ENCODE data around the gene GRIK3. TPM values are rescaled to one million over a fixed set of nuclear protein-coding genes. Genes with fewer than 3 reads are reported as not detected.

GRIK3 gene
- total RNA-seq, 2 experiments from 2014 or later = not detected

DNA sequence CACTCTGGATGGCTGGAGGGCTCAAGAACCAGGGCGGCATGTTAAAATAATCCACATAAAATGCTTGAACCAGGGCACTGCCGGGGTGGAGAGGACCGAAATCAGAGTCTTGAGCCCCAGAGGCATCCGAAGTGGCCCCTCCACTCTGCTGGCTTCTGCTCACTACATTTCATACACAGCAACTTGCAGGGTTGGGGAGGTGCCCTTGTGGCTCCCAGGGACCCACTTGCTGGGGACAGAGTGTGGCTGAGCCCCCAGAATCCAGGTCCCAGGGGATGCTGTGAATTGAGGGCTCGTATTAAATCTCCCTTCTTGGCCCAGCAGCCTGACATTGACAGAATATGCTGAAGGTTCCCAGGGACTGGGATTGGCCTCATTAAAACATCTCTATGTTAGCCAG, 181.7 kb downstream of the GRIK3 start:
- no peak overlapping the region for H3K4me3 Mint-ChIP-seq
- CTCF ChIA-PET = no interaction called here

DNA sequence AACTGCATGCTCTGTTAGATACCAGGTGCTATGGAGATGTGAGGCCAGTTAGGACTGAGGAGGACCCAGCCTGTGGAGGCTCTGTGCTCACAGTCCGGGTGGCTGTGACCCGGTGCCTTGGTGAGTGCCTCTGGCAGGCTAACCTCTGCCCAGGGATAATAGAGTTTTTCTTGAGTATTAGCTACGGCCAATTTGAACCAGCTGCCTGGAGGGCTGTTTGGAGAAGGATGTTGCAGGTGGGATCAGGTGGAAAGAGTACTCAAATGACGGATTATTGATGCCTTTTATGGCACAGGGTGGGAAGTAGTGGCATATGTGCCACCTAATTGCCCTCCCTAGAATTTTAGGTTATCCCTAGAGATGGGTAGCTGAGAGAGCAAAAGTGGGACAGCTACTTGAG, 182.7 kb downstream of the GRIK3 start:
- Mint-ChIP-seq H3K4me1 (no peaks in the 10 kb centered on the region), H3K36me3 (no peaks in the 10 kb centered on the region), H3K9me3 (ENCODE audit: low read depth) (no peaks in the 10 kb centered on the region), H3K27ac (no peak overlapping the region), H3K27me3 (peaks cover 20% of the 10 kb centered on the region), H3K4me3 (no peak overlapping the region)
- no peak for ATAC-seq
- DNase-seq = no peak
- CTCF ChIA-PET = no interaction called here

More for the DNA sequence above, 181.7 kb downstream of the GRIK3 start:
- no peak for DNase-seq
- no peaks in the 10 kb centered on the region for H3K9me3 Mint-ChIP-seq (ENCODE audit: low read depth)
- ATAC-seq = no peak
- no peaks in the 10 kb centered on the region for H3K36me3 Mint-ChIP-seq
- peaks cover 21% of the 10 kb centered on the region for H3K27me3 Mint-ChIP-seq
- no peak overlapping the region for H3K27ac Mint-ChIP-seq
- no peaks in the 10 kb centered on the region for H3K4me1 Mint-ChIP-seq

DNA sequence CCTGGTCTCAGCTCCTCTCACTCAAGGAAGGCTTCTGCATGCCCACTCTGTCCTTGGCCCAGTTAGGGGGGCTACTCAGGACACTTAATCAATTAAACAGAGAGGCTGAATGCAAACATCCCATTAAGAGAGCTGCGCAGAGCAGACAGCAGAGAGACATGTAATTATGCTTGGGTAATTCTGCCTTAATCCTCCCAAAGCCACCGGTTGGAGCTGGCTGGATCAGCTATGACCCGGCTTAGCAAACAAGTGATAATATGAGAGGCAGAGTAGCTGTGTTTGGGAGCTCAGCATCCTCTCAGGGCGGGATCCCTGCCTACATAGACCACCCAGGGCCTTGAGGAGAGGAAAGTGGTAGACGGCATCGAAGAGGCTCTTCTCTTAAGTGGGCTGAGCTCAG, 183.2 kb downstream of the GRIK3 start:
- ATAC-seq (no peak), DNase-seq (no peak)
- H3K27me3 Mint-ChIP-seq = peaks cover 16% of the 10 kb centered on the region
- H3K9me3 Mint-ChIP-seq (ENCODE audit: low read depth) = no peaks in the 10 kb centered on the region
- no peak overlapping the region for H3K27ac Mint-ChIP-seq
- no peak overlapping the region for H3K4me3 Mint-ChIP-seq
- no peaks in the 10 kb centered on the region for H3K36me3 Mint-ChIP-seq
- no peaks in the 10 kb centered on the region for H3K4me1 Mint-ChIP-seq
- CTCF ChIA-PET = no interaction called here

DNA sequence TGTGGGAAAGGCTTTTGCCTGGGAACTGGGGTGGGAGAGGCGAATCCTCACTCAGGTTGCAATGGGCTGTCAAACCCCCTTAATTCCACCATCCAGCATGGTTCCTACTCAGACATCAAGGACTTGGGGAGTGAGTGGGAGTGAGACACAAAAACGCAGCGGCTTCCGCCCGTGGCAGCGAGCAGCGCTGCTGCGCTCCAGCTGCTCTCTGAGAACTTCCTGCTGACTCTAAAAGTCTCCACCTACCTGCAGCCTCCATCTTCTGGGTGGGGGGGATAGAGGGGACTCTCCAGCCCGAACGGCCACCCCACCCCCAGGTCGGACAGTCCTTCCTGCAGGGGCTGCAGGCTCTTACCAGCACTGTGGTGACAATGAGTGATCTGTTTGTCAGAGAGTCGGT, 184.4 kb downstream of the GRIK3 start:
- Mint-ChIP-seq H3K4me1 (no peaks in the 10 kb centered on the region), H3K27me3 (peaks cover 16% of the 10 kb centered on the region), H3K4me3 (no peak overlapping the region), H3K36me3 (no peaks in the 10 kb centered on the region), H3K27ac (no peak overlapping the region), H3K9me3 (ENCODE audit: low read depth) (no peaks in the 10 kb centered on the region)
- ATAC-seq (no peak), DNase-seq (no peak)
- CTCF ChIA-PET = no interaction called here

DNA sequence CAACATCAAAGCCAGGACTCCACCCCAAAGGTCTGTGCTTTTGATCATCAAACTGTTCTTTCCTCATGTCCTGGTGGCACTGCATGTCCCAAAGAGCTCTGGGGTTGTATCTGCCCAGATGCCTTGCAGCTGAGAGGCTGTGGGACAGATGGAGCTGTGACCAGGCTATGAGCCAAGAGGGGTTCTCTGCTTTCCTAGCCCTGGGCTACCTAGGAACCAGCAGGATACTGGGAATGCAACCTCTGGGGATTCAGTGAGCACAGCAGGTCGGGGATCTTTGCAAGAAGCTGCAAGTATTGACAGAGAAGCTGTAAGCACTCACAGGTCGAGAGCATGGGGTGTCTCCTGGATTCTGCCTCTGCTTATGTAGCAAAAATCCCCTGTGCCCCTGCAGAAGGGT, 186.6 kb downstream of the GRIK3 start:
- no peak overlapping the region for H3K4me3 Mint-ChIP-seq
- CTCF ChIA-PET = interaction anchor here (1.0 to 1.7 kb wide), 2 partner anchors 17 to 19 kb away, joined by 3 read pairs; no protein-coding TSS in a partner anchor
- DNase-seq (no peak), ATAC-seq (no peak)
- H3K27me3 Mint-ChIP-seq = peaks cover 16% of the 10 kb centered on the region
- no peaks in the 10 kb centered on the region for H3K4me1 Mint-ChIP-seq
- no peaks in the 10 kb centered on the region for H3K9me3 Mint-ChIP-seq (ENCODE audit: low read depth)
- no peaks in the 10 kb centered on the region for H3K36me3 Mint-ChIP-seq
- H3K27ac Mint-ChIP-seq = no peak overlapping the region

DNA sequence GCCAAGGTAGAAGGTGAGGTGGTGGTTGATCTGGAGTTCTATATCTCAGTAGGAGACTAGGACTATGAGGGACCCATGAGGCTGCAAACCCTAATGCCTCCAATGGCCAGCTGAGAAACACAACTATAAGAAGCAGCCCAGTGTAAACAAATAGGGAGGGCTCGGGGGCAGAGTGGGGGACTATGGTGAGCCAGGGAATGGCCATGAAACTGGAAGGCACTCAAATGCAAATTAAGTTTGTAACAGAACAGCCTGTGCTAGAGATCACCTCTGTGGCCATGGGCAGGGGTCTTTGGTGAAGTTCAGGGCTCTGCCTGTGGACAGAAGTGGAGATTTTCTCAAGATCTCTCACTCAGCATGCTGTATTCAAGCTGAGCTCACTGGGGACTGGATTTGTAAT, 187.1 kb downstream of the GRIK3 start:
- CTCF ChIA-PET = interaction anchor here (1.7 kb wide), 1 partner anchor 18 kb away, joined by 3 read pairs; no protein-coding TSS in a partner anchor
- no peaks in the 10 kb centered on the region for H3K36me3 Mint-ChIP-seq
- H3K4me1 Mint-ChIP-seq = no peaks in the 10 kb centered on the region
- no peak overlapping the region for H3K27ac Mint-ChIP-seq
- DNase-seq = no peak
- no peaks in the 10 kb centered on the region for H3K9me3 Mint-ChIP-seq (ENCODE audit: low read depth)
- H3K27me3 Mint-ChIP-seq = peaks cover 16% of the 10 kb centered on the region
- ATAC-seq = no peak
- no peak overlapping the region for H3K4me3 Mint-ChIP-seq

DNA sequence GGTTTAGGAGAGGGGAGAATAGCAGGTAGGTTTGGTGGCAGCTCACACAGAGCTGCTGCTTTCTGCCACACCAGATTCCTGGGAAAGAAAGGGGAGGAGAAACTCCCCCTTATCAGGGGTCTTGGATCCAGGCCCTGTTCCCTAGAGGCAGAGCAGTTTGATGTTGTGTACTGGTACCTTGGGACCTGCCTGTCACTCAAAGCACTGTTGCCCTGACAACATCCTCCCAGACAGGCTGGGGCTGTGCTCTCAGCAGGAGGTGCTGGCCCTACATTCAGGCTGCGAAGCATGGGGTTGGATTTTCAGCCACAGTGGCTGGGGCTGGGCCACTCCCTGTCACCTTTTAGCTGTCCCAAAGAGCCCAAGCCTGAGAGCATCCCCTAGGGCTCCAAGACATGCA, 188.0 kb downstream of the GRIK3 start:
- DNase-seq = no peak
- no peaks in the 10 kb centered on the region for H3K36me3 Mint-ChIP-seq
- CTCF ChIA-PET = no interaction called here
- no peaks in the 10 kb centered on the region for H3K4me1 Mint-ChIP-seq
- no peak overlapping the region for H3K4me3 Mint-ChIP-seq
- no peak overlapping the region for H3K27ac Mint-ChIP-seq
- peaks cover 9% of the 10 kb centered on the region for H3K27me3 Mint-ChIP-seq
- no peaks in the 10 kb centered on the region for H3K9me3 Mint-ChIP-seq (ENCODE audit: low read depth)
- ATAC-seq = no peak

DNA sequence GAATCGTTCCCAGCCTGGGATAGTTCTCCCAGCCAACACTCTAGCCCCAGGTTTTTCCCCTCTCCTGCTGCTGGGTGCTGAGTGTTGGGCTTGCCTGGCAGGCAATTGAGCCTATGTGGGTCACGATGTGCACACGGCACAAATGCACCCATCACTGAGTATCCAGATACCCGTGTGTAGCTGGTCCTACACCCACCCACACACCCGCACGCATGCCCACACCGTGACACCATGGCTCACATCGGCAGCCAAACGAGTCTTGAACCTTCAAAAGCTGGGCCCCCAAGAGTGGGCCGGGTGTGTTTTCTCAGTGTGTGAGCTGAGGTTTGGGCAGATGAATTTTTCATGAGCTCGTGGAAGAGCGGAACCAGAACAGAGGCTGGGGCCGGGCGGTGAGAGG, 188.5 kb downstream of the GRIK3 start:
- Mint-ChIP-seq H3K27ac (no peak overlapping the region), H3K36me3 (no peaks in the 10 kb centered on the region), H3K4me3 (no peak overlapping the region), H3K4me1 (no peaks in the 10 kb centered on the region), H3K9me3 (ENCODE audit: low read depth) (no peaks in the 10 kb centered on the region), H3K27me3 (peaks cover 6% of the 10 kb centered on the region)
- ATAC-seq (no peak), DNase-seq (no peak)
- CTCF ChIA-PET = no interaction called here

DNA sequence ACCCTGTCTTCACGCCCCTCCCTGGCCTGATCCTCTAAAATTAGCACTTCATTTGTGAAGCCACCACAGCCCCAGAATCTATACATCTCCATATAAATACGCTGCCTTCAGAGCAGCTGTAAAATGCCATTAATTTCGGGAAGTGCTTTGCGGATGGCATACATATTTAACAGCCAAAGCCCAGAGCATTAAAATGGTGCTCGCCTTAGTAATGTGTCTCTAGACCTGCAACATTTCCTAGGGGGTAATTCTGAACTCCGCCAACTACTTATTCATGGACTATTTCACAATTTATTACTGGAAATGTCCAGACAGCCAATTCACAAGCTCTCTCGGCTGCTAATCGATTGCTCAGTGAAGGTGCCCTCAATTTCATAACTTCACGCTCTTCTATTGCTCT, 189.4 kb downstream of the GRIK3 start:
- H3K9me3 Mint-ChIP-seq (ENCODE audit: low read depth) = no peaks in the 10 kb centered on the region
- CTCF ChIA-PET = interaction anchor here (1.0 kb wide), 1 partner anchor 236 kb away, joined by 3 read pairs; no protein-coding TSS in a partner anchor
- H3K27me3 Mint-ChIP-seq = peaks cover 6% of the 10 kb centered on the region
- ATAC-seq = no peak
- DNase-seq = no peak
- H3K4me3 Mint-ChIP-seq = no peak overlapping the region
- no peaks in the 10 kb centered on the region for H3K36me3 Mint-ChIP-seq
- H3K4me1 Mint-ChIP-seq = no peaks in the 10 kb centered on the region
- no peak overlapping the region for H3K27ac Mint-ChIP-seq

DNA sequence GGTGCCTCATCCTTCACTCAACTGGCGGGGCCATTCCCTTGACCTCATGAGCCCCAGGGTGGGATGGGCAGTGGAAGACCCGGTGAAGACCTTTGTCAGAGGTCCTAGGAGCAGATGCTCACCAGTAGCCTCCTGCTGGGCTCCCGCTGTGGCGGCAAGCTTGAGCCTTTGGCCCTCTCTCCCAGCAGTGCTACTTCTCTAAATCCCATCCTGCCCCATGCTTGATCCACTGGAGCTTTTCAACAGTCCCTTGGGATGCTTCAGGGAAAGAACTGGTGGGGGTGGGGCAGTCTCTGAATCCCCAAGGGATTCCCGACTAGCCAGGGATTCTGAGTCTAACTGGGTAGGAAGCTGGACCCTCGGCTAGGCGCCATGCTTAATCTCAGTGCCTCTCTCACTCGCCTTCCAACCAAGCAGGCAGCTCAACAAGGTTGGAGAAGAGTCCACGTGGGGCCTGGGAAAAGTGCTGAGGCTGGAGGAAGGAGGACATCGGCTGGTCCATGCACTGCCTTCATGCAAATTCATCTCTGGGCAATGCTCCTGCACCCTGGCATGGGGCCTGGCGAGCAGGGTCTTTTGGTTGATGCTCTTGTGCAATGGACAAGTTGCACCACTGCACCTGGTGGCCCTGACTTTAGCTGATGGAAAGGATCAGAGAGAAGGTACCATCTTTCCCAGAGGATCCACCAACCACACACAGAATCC, 190.3 kb downstream of the GRIK3 start:
- Mint-ChIP-seq H3K4me1 (no peaks in the 10 kb centered on the region), H3K27ac (no peak overlapping the region), H3K4me3 (no peak overlapping the region), H3K36me3 (no peaks in the 10 kb centered on the region), H3K9me3 (ENCODE audit: low read depth) (no peaks in the 10 kb centered on the region), H3K27me3 (peaks cover 6% of the 10 kb centered on the region)
- CTCF ChIA-PET = interaction anchor here (1.0 kb wide), 1 partner anchor 235 kb away, joined by 3 read pairs; no protein-coding TSS in a partner anchor
- ATAC-seq = no peak
- DNase-seq = no peak

DNA sequence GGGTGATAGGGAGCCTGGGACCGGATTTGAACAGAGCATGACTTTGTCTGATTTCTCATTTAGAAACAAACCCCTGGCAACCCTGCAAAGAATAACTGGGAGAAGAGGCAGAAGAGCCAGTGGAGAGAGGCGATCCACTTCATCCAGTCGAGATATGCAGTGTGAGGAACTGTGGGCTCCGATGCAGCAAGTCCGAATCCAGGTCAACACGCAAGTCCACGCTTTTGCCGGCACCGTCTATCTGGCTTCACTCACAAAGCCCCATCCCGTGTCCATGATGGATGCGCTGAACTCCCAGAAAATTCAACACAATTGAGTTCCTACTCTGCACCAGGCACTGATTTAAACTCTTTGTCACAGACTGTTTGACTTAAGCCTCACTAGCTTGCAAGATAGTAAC, 191.3 kb downstream of the GRIK3 start:
- H3K4me1 Mint-ChIP-seq = no peaks in the 10 kb centered on the region
- ATAC-seq = no peak
- no peaks in the 10 kb centered on the region for H3K36me3 Mint-ChIP-seq
- H3K4me3 Mint-ChIP-seq = no peak overlapping the region
- no peaks in the 10 kb centered on the region for H3K9me3 Mint-ChIP-seq (ENCODE audit: low read depth)
- no peaks in the 10 kb centered on the region for H3K27me3 Mint-ChIP-seq
- no peak for DNase-seq
- H3K27ac Mint-ChIP-seq = no peak overlapping the region
- CTCF ChIA-PET = no interaction called here

DNA sequence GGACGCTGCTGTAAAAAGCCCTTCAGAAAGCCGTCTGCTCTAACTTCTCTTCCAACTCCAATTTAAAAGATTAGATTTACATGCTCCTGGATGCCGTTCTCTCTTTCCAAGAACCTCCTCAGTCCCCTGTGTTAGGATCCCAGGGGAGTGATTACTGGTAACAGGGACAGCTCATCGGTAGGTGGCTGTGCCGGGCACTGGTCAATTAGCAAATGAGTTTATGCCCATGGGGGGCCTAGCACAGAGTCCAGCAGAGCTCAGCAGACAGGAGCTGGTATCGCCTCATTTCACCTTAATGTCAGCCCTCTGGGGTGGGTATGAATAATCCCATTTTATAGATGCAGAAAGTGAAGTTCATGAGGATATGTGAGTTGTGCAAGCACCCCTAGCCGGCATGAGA, 191.9 kb downstream of the GRIK3 start:
- CTCF ChIA-PET = no interaction called here
- no peak overlapping the region for H3K27ac Mint-ChIP-seq
- H3K27me3 Mint-ChIP-seq = no peaks in the 10 kb centered on the region
- DNase-seq (no peak), ATAC-seq (no peak)
- no peaks in the 10 kb centered on the region for H3K9me3 Mint-ChIP-seq (ENCODE audit: low read depth)
- H3K4me3 Mint-ChIP-seq = no peak overlapping the region
- H3K4me1 Mint-ChIP-seq = no peaks in the 10 kb centered on the region
- no peaks in the 10 kb centered on the region for H3K36me3 Mint-ChIP-seq

DNA sequence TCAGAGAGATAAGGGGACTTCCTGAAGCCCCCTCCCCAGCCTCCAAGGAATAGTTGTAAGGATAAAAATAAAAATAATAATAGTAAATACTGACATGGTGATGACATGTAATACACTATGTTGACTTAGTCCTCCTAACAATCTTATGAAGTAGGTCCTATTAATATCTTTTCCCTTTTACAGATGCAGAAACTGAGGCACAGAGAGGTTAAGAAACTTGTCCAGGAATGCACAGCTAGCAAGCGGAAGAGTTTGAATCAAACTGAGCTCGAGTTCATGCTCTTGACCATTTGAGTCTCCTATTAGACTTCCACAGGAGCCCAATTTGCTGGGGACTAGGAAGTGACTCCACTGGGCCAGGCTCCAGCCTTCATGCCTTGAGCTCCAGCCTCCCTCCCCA, 194.8 kb downstream of the GRIK3 start:
- H3K36me3 Mint-ChIP-seq = no peaks in the 10 kb centered on the region
- no peak for ATAC-seq
- no peaks in the 10 kb centered on the region for H3K9me3 Mint-ChIP-seq (ENCODE audit: low read depth)
- no peak overlapping the region for H3K27ac Mint-ChIP-seq
- CTCF ChIA-PET = no interaction called here
- no peaks in the 10 kb centered on the region for H3K4me1 Mint-ChIP-seq
- DNase-seq = no peak
- H3K4me3 Mint-ChIP-seq = no peak overlapping the region
- no peaks in the 10 kb centered on the region for H3K27me3 Mint-ChIP-seq

DNA sequence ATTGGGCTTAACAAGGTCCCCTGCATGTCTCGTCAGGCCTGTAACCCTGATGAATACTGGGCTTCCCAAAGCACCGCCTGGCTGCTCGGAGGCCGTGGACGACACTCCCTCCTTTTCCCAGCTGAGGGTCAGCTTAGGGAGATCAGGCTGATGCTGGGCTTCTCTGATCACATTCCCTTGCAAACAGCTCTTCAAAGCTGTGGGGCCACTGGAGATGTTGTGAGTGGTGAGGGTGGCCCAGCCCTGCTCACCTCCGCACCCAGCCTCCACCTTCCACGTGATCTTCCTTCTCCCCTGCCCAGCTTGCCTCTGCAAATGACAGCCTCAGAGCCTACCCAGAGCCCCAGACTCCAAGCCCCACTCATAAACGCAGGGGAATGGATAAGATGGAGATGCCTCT, 195.4 kb downstream of the GRIK3 start:
- no peak overlapping the region for H3K27ac Mint-ChIP-seq
- DNase-seq = no peak
- no peak for ATAC-seq
- no peaks in the 10 kb centered on the region for H3K9me3 Mint-ChIP-seq (ENCODE audit: low read depth)
- H3K36me3 Mint-ChIP-seq = no peaks in the 10 kb centered on the region
- CTCF ChIA-PET = no interaction called here
- H3K4me3 Mint-ChIP-seq = no peak overlapping the region
- no peaks in the 10 kb centered on the region for H3K27me3 Mint-ChIP-seq
- H3K4me1 Mint-ChIP-seq = no peaks in the 10 kb centered on the region

DNA sequence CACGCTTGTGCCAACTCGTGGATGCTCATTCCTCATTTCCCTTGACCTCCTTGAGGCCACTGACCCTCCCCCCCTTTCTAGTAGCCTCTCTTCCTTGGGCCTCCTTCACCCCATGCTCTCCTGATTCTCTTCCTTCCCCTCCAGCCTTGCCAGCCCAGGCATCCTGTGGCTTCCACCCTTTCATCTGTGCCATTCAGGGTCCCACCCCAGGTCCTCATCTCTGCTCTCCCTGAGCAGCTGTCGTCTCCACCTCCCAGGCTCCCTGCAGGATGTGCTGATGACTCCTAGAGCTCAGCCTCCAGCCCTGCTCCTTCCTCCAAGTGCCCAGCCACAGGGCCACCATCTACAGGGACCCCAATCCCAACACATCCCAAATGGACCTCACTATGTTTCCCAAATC, 197.4 kb downstream of the GRIK3 start:
- no peak overlapping the region for H3K4me3 Mint-ChIP-seq
- no peak for ATAC-seq

More for the DNA sequence above, 197.4 kb downstream of the GRIK3 start:
- Mint-ChIP-seq H3K4me1 (no peaks in the 10 kb centered on the region), H3K36me3 (no peaks in the 10 kb centered on the region), H3K27me3 (no peaks in the 10 kb centered on the region), H3K27ac (no peak overlapping the region), H3K9me3 (ENCODE audit: low read depth) (no peaks in the 10 kb centered on the region)
- DNase-seq = no peak
- CTCF ChIA-PET = no interaction called here

All from activated CD8-positive, alpha-beta memory T cell treated with anti-CD3 and anti-CD28 coated beads, Interleukin-2, amount 10 ng/mL, durations not matched to agents 7 days and 5 days (primary cell).